Stimulated activated CD4-positive, alpha-beta T cell treated with anti-CD3 and anti-CD28 coated beads, Interleukin-12 subunit alpha, Interleukin-12 subunit beta, amount 100 ng/mL, for 24 hours (primary cell): Measurements from ENCODE around the gene RGS7BP.

ENCODE experiments used
- DNase-seq, 2 experiments: peaks; one replicate each; pipeline ENCODE4 v3.0.0-alpha.2; 2020; ENCODE audit warnings: low read depth in 2 of 2

The RGS7BP gene

DNA sequence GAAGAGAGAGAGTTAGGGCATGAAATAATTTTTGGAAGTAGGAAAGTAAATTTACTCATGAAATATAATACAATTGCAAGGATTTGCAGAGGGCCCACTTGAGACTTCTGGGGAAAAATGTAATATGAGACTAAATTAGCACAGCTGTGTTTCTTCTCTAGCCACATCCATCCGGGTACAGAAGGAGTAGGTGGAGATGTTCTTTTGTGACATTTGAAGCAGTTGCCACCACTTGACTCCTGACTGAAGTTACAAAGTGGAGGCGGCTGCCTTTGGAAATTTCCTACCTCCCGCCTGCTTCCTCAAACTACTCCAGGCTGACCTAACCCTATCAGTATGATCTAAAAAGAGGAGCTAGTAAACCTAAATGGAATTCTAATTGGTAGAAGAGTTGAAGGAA is 126.4 kb downstream of the RGS7BP start:
- DNase-seq = no peak

DNA sequence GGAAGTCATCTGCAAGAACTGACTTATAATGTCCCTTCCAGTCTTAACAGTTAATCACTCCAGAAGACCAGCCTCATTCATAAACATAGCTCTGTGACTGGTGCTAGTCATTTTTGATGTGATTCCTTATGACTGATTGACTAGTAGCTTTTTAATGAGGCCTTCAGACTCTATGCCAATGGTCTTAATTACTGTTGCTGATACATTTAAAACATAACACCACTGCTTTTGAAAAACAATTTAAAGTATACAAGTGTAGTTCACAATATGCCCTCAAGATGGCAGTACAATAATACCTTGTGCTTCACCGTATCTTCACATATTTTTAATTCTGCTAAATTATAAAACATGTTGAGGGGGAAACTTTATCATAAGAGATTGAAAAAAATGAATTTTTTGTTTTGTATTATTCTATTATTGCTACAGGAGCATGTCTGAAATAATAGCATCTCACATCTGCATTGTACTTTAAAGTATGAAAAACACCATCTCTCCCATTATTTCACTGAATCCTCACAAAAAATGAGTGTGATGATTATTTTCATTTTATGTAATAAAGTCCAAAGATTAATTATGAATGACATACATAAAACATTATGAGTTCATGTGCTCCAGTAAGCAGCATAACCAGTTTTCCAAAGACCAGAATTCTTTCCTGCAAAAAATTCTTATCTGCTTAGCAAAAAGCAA is 129.3 kb downstream of the RGS7BP start:
- no peak for DNase-seq

DNA sequence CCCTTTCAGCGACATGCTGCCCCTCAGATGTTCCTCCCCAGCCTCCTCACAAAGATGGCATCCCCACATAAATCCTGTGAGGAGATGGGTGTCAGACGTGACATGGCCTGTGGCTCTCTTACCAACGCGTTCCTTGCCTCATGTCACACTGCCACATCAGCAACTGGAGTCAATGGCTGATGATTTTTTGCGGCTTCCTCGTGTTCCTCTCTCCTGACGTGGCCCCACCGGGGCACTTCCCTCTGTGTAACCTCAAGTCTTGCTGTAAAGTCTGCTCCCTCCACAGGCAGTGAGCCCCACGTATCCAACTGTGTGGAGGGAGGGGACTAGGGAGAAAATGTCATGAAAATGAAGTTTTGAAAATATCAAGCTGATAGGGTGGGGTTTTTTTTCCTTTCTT is 131.3 kb downstream of the RGS7BP start:
- DNase-seq = no peak

DNA sequence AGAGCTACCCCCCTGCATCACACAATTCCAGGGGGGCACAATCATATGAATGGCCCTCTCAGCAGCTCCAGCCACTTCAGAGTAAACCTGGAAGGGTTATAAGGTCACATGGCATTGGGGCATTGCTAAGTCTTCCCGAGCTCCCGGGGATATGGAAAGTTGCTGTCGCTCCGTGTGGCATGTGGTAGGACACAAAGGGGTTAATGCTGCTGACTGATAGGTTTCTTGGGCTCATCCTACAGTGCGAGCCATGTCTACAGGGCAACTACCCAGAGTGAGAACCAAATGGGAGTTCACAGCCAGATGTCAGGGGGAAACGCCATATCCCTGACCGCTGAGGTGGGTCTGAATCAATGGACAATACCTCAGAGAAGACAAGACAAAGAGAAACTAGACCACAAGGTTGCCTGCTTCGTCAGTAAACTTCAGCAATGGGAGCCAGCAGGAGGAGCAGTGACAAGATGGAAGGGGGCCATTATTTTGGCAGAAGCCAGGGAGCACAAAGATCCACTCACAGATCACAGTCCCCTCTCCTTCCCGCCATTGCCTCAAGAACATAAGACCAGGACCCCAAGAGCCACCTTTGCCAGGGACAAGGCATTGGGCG is 132.1 kb downstream of the RGS7BP start:
- DNase-seq = no peak

DNA sequence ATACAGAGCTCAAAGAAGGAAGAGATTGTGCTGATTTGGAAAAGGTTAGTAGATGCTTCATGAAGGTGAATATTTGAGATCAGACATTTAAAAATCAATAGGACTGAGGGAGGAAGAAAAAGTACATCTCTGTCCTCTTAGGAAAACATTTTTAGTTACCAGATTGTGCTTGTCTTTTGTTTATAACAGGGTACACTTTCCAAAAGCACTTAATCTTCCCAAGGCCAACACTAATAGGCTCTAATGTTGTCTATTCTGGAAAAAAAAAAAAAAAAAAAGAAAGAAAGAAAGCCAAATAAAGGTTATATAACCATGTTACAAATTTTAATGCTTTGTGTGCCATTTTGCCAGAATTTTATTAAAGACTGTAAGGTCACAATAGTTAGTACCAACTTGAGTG is 139.0 kb downstream of the RGS7BP start:
- DNase-seq = no peak

DNA sequence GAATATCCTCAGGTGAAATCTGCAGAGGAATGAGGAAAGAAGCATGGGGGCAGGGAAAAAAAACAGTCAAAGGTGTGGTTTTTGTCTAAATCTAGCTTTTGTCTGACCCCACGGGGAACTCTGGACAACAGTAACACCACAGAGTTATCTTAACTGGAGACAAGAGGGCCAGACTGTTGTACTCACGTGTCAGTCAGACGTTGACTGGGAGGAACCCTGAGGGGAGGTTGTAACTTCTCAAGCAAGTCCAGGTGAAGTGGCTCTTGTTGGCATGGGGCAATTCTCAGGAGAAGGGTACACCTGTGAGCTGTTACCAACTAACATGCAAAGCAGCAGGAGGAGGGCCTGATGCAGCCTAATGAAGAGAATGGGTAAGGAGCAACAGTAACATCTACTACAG is 140.4 kb downstream of the RGS7BP start:
- no peak for DNase-seq

DNA sequence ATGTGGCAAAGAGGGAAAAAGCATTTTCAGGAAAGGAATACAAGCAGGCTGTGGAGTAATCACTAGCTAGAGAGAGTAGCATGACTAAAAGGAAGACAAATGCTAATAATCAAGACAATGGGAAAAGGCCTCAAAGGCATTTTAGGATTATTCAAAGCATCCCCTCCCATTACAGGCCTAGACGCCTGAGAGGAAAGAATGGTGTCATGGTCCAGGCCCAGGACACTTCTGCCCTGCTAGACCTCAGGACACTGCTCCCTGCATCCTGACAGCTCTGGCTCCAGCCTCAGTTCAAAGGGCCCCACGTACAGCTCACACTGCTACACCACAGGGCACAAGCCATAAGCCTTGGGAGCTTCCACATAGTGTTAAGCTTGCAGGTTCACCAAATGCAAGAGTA is 143.7 kb downstream of the RGS7BP start:
- no peak for DNase-seq

DNA sequence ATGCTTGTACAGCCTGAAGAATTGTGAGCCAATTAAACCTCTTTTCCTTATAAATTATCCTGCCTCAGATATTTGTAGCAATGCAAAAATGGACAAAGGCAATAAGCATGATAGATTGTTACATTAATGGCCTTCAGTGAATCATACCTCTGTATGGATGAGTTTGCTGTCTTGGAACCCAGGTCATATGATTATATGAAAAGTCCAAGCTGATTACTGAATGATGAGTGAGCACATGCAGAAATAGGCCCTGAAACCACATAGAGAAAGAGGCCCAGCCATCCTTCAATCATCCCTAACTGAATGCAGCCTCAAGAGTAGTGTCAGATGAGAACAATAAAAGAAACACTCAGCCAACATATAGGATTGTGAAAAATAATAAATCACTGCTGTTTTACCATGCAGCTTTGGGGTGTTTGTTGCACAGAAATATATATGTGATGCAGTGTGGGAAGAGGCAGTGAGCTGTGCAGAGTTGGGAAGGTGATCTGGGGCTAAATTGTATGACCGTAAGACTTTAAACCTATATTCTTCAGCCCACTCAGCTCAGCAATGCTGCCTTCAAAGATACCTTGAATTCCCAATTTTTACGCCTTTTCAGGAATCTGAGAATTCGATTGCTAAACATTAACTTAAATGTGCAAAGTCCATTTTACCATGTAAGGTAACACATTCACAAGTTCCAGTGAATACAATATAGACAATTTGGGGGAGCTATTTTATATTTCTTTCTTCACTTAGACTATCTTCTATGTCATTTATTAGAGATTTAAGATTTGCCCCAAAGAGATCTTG is 148.1 kb downstream of the RGS7BP start:
- no peak for DNase-seq

DNA sequence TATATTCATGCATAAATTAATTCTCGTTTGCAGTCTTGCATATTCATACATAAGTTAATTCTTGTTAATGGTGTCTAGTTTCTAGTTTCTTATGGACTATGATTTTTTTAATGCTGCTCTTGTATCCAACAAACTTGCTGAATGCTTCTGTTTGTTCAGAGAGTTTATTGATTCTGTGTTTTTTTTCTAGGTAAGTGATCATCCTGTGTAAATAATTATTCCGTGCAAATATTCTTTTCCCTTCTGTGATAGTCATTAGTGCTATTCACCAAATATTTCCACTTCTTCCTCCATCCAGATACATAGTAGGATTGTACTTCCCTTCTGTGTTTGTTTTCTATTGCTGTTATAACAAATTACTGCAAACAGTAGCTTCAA is 148.7 kb downstream of the RGS7BP start:
- no peak for DNase-seq

DNA sequence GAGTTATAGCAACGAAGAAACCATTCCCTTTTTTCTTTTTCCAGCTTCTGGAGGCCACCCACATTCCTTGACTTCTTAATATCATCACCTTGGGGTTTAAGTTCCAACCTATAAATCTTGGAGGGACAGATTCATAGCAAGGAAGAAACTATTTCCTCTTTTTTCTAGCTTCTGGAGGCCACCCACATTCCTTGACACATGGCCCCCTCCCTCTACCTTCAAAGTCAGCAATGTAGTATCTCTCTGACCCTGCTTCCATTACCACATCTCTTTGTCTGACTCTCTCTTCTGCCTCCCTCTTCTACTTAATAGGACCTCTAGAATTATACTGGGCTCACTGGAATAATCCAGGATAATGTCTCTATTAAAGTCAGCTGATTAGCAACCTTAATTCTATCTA is 149.8 kb downstream of the RGS7BP start:
- no peak for DNase-seq

DNA sequence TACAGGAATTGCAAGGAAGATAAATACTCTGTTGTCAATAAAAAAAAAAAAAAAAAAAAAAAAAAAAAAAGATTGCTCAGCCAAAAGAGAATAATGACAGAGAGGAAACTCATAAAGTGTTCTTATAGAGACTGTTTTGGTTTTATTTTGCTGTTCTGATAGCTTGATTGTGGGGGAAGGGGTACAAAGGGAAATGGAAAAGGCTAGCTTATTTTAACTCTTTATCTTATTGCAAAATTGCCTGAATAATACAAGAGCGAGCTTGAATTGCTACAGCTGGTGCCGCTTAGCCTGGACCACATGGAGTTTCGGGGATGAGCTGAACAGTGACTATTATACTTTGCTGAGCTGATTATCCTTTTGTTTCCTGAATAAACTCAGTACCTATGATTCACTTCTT is 153.5 kb downstream of the RGS7BP start:
- no peak for DNase-seq
